OCI-LY1 (cell line): ENCODE data around the gene ECSIT.
"Not testable (repeated sequence)": the region's sequence is repeated elsewhere in the genome, so short reads cannot be mapped to it uniquely, and the experiment has no call there.

Experiments used
- CTCF ChIP-seq: fragments of 200-600 bp; sonication (generic), shearing (Covaris generic); IDR thresholded peaks from 2 replicates; pipeline ENCODE4 v1.5.1; 2017; ENCODE audit warnings: mild to moderate bottlenecking, antibody characterized with exemption, low read length, moderate library complexity, mixed read lengths
- EZH2 ChIP-seq: fragments of 200-600 bp; sonication (generic), shearing (Covaris generic); IDR thresholded peaks from 2 replicates; pipeline ENCODE4 v1.8.0; 2017; ENCODE audit warnings: borderline replicate concordance, mixed run types, mild to moderate bottlenecking, antibody characterized with exemption, low read length, moderate library complexity, mixed read lengths

- TF ChIP-seq EZH2, CTCF: not testable (repeated sequence)
These were observed 44.8 kb upstream of the ECSIT start for GRCh38 chr19:11573763-11574162.
